Pancreas (tissue), 10 donors: Measurements from ENCODE around the gene PRICKLE2. TPM values are rescaled to one million over a fixed set of nuclear protein-coding genes. Genes with fewer than 3 reads are reported as not detected.

Experiments
- ATAC-seq, 4 donors: fragments of 200-7000 bp; cut with Tn5 transposase; one replicate each; pipeline versions ENCODE4 v1.8.0 to v1.9.1; 2020; ENCODE audit warnings: mild to moderate bottlenecking in 4 of 4, moderate library complexity in 4 of 4
- DNase-seq, 6 donors: peaks; one replicate each; pipeline ENCODE4 v3.0.0-alpha.2; 2020
- FAIRE-seq: peaks from 2 replicates; lab custom pipeline; 2012; peaks lifted over from hg19 to GRCh38; lab: Jason Lieb, UNC
- H3K27ac ChIP-seq, 4 donors: fragments of 200-600 bp; sonication (generic); 1 replicate in 3 of 4; 2 replicates in 1 of 4; pipeline versions ENCODE4 v1.5.0 to v1.8.0; 2020
- H3K27me3 ChIP-seq, 4 donors: fragments of 200-600 bp; one replicate each; pipeline ENCODE4 v1.8.0; 2021
- H3K36me3 ChIP-seq, 3 donors: fragments of 200-600 bp; sonication (generic) in 1 of 3; one replicate each; pipeline versions ENCODE4 v1.5.0 to v1.8.0; 2020 to 2021
- H3K4me1 ChIP-seq, 3 donors: fragments of 200-600 bp; one replicate each; pipeline ENCODE4 v1.8.0; 2021
- H3K4me3 ChIP-seq, 4 donors: fragments of 200-600 bp; sonication (generic) in 2 of 4; one replicate each; pipeline versions ENCODE4 v1.5.0 to v1.8.0; 2020 to 2021
- H3K9me3 ChIP-seq, 4 donors: fragments of 200-600 bp; one replicate each; pipeline ENCODE4 v1.8.0; 2021
- WGBS, 2 donors: extraction: QIAGEN DNeasy Blood & Tissue Kit; methylation state at CpG; one replicate each; pipeline ENCODE4 v1.1.7; 2013; 5-methylcytosine and 5-hydroxymethylcytosine counted together
- intact Hi-C, 3 donors: fragments of 100-400 bp; cut with DNase I; formaldehyde crosslinking; loops; one replicate each; pipeline versions ENCODE4 v1.11.1 to v1.14.2; 2022
- polyA plus RNA-seq, 2 donors: library from polyadenylated mRNA; stranded (reverse); fragments of 200-250 nt; gene quantifications; one replicate each; pipeline ENCODE4 v1.2.3, GENCODE V29; 2013
- total RNA-seq, 6 donors: library from RNA; stranded (reverse); fragmentation: NEBNext Ultra II Directional in 4 of 6; extraction: Animal tissue kit (Norgen Biotek cat#: 25700) in 4 of 6; gene quantifications; one replicate each; pipeline versions ENCODE4 v1.2.1 to v1.2.4, GENCODE V29; 2021 to 2023
- TF ChIP-seq, protein P1 (sequence below), 4 donors: fragments of 200-600 bp; sonication (generic) in 3 of 4; IDR thresholded peaks; one replicate each; pipeline versions ENCODE4 v1.5.0 to v1.8.0; 2021; ENCODE audit warnings: antibody characterized with exemption in 4 of 4
- donor health status: healthy with polysubstance abuse.
- donor health status: DM: no; HTN: no; CAD: no; lungs with moderate emphysema.
- donor health status: DM: no; HTN: no; CAD: no.
- donor health status: control.
- donor health status: control.
- donor health status: Bipolar disorder and iron deficiency.
- donor health status: DM: yes; HTN: yes; CAD: no.
- donor health status: DM: no; HTN: no; CAD: no.
- donor health status: DM: no; HTN: no; CAD: no.
- donor health status: DM: yes; HTN: yes; CAD: no.

PRICKLE2 gene
- total and polyA plus RNA-seq, 8 donors = 1.5 to 13.9 (median 7.2) TPM

DNA sequence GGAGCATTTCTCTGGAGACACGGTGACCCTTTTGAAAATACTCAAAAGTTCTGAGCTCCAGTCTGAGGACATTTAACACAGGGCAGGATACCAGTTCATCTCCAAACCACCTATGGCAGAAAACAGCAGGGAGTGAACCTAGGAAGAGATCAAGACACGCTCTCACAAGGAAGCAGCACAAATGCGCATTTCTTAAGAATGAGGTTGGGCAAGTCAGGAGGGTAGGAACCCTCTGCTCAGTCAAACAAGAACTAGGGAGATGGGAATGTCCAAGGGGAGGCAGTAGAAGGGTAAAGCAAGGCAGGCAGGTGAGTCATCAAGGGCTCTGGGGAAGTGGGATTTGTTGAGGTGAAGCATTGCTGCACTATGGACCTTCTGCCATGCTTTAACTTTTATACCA is 141.7 kb downstream of the PRICKLE2 start:
- TF ChIP-seq, protein P1, sequence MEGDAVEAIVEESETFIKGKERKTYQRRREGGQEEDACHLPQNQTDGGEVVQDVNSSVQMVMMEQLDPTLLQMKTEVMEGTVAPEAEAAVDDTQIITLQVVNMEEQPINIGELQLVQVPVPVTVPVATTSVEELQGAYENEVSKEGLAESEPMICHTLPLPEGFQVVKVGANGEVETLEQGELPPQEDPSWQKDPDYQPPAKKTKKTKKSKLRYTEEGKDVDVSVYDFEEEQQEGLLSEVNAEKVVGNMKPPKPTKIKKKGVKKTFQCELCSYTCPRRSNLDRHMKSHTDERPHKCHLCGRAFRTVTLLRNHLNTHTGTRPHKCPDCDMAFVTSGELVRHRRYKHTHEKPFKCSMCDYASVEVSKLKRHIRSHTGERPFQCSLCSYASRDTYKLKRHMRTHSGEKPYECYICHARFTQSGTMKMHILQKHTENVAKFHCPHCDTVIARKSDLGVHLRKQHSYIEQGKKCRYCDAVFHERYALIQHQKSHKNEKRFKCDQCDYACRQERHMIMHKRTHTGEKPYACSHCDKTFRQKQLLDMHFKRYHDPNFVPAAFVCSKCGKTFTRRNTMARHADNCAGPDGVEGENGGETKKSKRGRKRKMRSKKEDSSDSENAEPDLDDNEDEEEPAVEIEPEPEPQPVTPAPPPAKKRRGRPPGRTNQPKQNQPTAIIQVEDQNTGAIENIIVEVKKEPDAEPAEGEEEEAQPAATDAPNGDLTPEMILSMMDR (IDR thresholded peaks at IDR 0.05) = no peak
- intact Hi-C loops = no loop called here
- no peaks in the 10 kb centered on the region for H3K4me1 ChIP-seq
- no peaks in the 10 kb centered on the region for H3K36me3 ChIP-seq
- H3K27ac ChIP-seq = no peak overlapping the region
- H3K27me3 ChIP-seq = no peaks in the 10 kb centered on the region
- ATAC-seq (no peak), DNase-seq (no peak), FAIRE-seq (no peak)
- no peak overlapping the region for H3K4me3 ChIP-seq
- H3K9me3 ChIP-seq = no peaks in the 10 kb centered on the region
- 56 to 71% methylated on average over 3 of the region's 3 CpGs for WGBS, 2 donors

DNA sequence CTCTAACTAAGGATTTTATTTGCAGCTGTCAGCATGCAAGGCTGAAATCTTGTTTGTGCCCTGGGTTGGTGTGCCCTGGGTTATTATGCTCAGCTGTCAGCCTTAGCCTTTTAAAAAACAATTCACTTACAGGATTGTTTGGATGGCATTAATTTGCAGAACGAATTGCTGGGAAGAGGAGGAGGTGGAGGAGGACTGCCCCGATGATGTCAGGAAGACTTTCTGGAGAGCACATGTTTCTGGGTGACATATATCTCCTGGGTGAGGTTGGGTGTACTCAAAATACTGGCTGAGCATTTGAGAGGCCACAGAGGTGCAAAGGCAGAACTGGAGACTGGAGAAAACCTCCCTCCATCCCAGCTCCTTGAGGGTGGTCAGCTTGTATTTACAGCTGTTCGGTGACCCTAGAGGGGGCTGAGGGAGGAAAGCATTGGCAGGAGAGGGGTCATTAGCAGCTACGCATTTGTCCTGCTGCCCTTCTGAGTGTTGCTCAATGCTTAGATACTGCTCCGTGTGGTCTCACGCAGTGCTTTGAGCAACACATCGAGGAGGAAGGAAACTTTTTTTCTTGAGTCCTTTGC is 142.2 kb downstream of the PRICKLE2 start:
- no peak for DNase-seq
- TF ChIP-seq, protein P1 (IDR thresholded peaks at IDR 0.05) = no peak

DNA sequence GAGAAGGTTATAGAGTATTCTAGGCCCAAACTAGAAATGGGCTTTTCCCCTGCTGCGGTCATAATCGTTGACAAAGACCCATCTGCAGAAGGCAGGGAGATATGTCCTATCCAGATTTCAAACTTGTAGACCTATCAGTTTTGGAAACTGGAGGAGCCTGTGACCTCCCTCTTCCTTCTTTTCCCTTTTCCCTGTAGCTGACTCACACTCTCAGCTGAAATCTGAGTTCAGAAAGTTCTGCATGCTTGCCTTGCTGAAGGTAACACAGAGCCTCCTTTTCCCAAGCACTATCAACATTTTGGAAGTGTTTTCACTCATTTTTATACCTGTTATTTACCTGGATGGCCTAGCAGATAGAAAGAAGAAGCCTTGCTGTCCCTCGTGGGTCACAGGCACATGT is 142.9 kb downstream of the PRICKLE2 start:
- Histone ChIP-seq H3K27ac (no peak overlapping the region), H3K4me1 (no peaks in the 10 kb centered on the region), H3K4me3 (no peak overlapping the region), H3K36me3 (no peaks in the 10 kb centered on the region), H3K9me3 (no peaks in the 10 kb centered on the region), H3K27me3 (no peaks in the 10 kb centered on the region)
- intact Hi-C loops = no loop called here
- ATAC-seq = no peak
- TF ChIP-seq, protein P1 (IDR thresholded peaks at IDR 0.05) = no peak
- 68 to 82% methylated on average over 3 of the region's 3 CpGs for WGBS, 2 donors
- DNase-seq = no peak
- FAIRE-seq = no peak

More for the DNA sequence above, 142.2 kb downstream of the PRICKLE2 start:
- H3K9me3 ChIP-seq = no peaks in the 10 kb centered on the region
- no peak for FAIRE-seq
- no peak overlapping the region for H3K27ac ChIP-seq
- H3K4me1 ChIP-seq = no peaks in the 10 kb centered on the region
- no peaks in the 10 kb centered on the region for H3K36me3 ChIP-seq
- intact Hi-C loops = no loop called here
- WGBS, 2 donors = 72 to 78% methylated on average over 7 of the region's 7 CpGs
- H3K4me3 ChIP-seq = no peak overlapping the region
- peak in 1 of 4 donors; percentile 16 for ATAC-seq
- no peaks in the 10 kb centered on the region for H3K27me3 ChIP-seq

DNA sequence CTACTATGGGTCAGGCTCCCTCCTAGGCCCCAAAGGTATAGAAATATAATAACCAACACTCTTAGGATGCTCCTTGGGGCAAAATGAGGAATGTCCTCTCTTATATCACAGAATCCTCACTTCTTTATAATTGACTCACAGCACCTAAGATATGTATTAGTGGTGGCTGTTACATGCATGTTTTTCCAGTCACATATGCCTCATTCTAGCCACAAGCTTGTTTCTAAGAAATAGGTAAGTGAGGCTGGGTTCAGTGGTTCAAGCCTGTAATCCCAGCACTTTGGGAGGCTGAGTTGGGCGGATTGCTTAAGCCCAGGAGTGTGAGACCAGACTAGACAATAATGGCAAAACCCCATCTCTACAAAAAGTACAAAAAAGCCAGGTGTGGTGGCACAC is 144.0 kb downstream of the PRICKLE2 start:
- no peak for FAIRE-seq

More for the DNA sequence above, 144.0 kb downstream of the PRICKLE2 start:
- no peaks in the 10 kb centered on the region for H3K27me3 ChIP-seq
- no peak overlapping the region for H3K4me3 ChIP-seq
- intact Hi-C loops = no loop called here
- H3K27ac ChIP-seq = no peak overlapping the region
- H3K9me3 ChIP-seq = no peaks in the 10 kb centered on the region
- ATAC-seq (no peak), DNase-seq (no peak)
- no peaks in the 10 kb centered on the region for H3K4me1 ChIP-seq
- H3K36me3 ChIP-seq = no peaks in the 10 kb centered on the region
- WGBS, 2 donors = 87 to 96% methylated on average over 1 of the region's 1 CpG
- TF ChIP-seq, protein P1 (IDR thresholded peaks at IDR 0.05) = no peak
